K562 (cell line): ENCODE results near the gene MRPS24. TPM values are rescaled to one million over a fixed set of nuclear protein-coding genes. Genes with fewer than 3 reads are reported as not detected.

Source experiments
- CHD4 ChIP-seq: fragments of 200-600 bp; sonication (generic); IDR thresholded peaks from 3 replicates; pipeline ENCODE4 v1.6.1; 2012; ENCODE audit warnings: low read depth, mild to moderate bottlenecking, mixed read lengths, low read length, inconsistent platforms; ENCODE audit not compliant: insufficient read depth, insufficient replicate concordance, poor library complexity, severe bottlenecking
- KLF10 ChIP-seq: fragments of 250-450 bp; sonication (Bioruptor Pico); IDR thresholded peaks from 2 replicates; pipeline ENCODE4 v1.6.1; 2021; ENCODE audit warnings: matching md5 sums
- LCOR ChIP-seq: sonication (generic); formaldehyde crosslinking; IDR thresholded peaks from 2 replicates; pipeline ENCODE4 v1.8.0; 2022; ENCODE audit warnings: mild to moderate bottlenecking, missing genetic modification reagents
- U2AF2 ChIP-seq: fragments of 200-400 bp; formaldehyde crosslinking; optimal IDR thresholded peaks from 2 replicates; pipeline ENCODE3; 2017; ENCODE audit warnings: low read depth, mild to moderate bottlenecking, low read length
- ZNF121 ChIP-seq: sonication (generic); formaldehyde crosslinking; conservative IDR thresholded peaks from 2 replicates; pipeline ENCODE4 v1.8.0; 2022; ENCODE audit warnings: missing genetic modification reagents
- polyA plus RNA-seq, 8 experiments: library from polyadenylated mRNA; depleted of rRNA in 4 of 8; stranded (reverse) in 5 of 8; unstranded in 3 of 8; fragments of >200 nt; fragmentation: Nextera tagmentation in 2 of 8; fragmentation: Illumina TruSeq in 1 of 8; extraction: Ambion mirVana in 2 of 8; extraction: Trizol in 1 of 8; gene quantifications; 2 replicates each; pipeline versions ENCODE4 v1.2.1 to v1.2.3, GENCODE V29; 2011 to 2014; ENCODE audit warnings: inconsistent platforms in 1 of 8, missing spikeins in 1 of 8
- total RNA-seq, 7 experiments: library from RNA; depleted of rRNA in 6 of 7; stranded (reverse); fragments of >200 nt in 6 of 7; fragmentation: Illumina TruSeq in 2 of 7; extraction: Trizol in 2 of 7; gene quantifications; 2 replicates each; pipeline versions ENCODE4 v1.2.1 to v1.2.3, GENCODE V29; 2011 to 2021; ENCODE audit warnings: low replicate concordance in 1 of 7
- TF ChIP-seq, protein P1 (sequence below): fragments of 200-600 bp; sonication (generic); IDR thresholded peaks from one replicate; pipeline ENCODE4 v1.6.1; 2012; ENCODE audit warnings: mild to moderate bottlenecking, low read depth, low read length, inconsistent platforms

Gene MRPS24
- total and polyA plus RNA-seq, 9 of the 15 experiments (the other 6 are each of a cell fraction or from before 2014, with no cell fraction given): 51.4 to 214 (median 169) TPM

GRCh38 chr7:43884209-43884608, 14.9 kb upstream of the MRPS24 start (continued):
- TF ChIP-seq, protein P1, sequence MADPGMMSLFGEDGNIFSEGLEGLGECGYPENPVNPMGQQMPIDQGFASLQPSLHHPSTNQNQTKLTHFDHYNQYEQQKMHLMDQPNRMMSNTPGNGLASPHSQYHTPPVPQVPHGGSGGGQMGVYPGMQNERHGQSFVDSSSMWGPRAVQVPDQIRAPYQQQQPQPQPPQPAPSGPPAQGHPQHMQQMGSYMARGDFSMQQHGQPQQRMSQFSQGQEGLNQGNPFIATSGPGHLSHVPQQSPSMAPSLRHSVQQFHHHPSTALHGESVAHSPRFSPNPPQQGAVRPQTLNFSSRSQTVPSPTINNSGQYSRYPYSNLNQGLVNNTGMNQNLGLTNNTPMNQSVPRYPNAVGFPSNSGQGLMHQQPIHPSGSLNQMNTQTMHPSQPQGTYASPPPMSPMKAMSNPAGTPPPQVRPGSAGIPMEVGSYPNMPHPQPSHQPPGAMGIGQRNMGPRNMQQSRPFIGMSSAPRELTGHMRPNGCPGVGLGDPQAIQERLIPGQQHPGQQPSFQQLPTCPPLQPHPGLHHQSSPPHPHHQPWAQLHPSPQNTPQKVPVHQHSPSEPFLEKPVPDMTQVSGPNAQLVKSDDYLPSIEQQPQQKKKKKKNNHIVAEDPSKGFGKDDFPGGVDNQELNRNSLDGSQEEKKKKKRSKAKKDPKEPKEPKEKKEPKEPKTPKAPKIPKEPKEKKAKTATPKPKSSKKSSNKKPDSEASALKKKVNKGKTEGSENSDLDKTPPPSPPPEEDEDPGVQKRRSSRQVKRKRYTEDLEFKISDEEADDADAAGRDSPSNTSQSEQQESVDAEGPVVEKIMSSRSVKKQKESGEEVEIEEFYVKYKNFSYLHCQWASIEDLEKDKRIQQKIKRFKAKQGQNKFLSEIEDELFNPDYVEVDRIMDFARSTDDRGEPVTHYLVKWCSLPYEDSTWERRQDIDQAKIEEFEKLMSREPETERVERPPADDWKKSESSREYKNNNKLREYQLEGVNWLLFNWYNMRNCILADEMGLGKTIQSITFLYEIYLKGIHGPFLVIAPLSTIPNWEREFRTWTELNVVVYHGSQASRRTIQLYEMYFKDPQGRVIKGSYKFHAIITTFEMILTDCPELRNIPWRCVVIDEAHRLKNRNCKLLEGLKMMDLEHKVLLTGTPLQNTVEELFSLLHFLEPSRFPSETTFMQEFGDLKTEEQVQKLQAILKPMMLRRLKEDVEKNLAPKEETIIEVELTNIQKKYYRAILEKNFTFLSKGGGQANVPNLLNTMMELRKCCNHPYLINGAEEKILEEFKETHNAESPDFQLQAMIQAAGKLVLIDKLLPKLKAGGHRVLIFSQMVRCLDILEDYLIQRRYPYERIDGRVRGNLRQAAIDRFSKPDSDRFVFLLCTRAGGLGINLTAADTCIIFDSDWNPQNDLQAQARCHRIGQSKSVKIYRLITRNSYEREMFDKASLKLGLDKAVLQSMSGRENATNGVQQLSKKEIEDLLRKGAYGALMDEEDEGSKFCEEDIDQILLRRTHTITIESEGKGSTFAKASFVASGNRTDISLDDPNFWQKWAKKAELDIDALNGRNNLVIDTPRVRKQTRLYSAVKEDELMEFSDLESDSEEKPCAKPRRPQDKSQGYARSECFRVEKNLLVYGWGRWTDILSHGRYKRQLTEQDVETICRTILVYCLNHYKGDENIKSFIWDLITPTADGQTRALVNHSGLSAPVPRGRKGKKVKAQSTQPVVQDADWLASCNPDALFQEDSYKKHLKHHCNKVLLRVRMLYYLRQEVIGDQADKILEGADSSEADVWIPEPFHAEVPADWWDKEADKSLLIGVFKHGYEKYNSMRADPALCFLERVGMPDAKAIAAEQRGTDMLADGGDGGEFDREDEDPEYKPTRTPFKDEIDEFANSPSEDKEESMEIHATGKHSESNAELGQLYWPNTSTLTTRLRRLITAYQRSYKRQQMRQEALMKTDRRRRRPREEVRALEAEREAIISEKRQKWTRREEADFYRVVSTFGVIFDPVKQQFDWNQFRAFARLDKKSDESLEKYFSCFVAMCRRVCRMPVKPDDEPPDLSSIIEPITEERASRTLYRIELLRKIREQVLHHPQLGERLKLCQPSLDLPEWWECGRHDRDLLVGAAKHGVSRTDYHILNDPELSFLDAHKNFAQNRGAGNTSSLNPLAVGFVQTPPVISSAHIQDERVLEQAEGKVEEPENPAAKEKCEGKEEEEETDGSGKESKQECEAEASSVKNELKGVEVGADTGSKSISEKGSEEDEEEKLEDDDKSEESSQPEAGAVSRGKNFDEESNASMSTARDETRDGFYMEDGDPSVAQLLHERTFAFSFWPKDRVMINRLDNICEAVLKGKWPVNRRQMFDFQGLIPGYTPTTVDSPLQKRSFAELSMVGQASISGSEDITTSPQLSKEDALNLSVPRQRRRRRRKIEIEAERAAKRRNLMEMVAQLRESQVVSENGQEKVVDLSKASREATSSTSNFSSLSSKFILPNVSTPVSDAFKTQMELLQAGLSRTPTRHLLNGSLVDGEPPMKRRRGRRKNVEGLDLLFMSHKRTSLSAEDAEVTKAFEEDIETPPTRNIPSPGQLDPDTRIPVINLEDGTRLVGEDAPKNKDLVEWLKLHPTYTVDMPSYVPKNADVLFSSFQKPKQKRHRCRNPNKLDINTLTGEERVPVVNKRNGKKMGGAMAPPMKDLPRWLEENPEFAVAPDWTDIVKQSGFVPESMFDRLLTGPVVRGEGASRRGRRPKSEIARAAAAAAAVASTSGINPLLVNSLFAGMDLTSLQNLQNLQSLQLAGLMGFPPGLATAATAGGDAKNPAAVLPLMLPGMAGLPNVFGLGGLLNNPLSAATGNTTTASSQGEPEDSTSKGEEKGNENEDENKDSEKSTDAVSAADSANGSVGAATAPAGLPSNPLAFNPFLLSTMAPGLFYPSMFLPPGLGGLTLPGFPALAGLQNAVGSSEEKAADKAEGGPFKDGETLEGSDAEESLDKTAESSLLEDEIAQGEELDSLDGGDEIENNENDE: no peak
- TF ChIP-seq U2AF2 (no peak), LCOR (no peak), ZNF121 (CRISPR knock-in tag) (no peak), KLF10 (no peak), CHD4 (no peak)
- TF ChIP-seq, all 486 proteins: peak for 0
